Suprapubic skin (tissue), 4 donors: ENCODE results near the gene VAMP2. TPM values are rescaled to one million over a fixed set of nuclear protein-coding genes. Genes with fewer than 3 reads are reported as not detected.
A peak's percentile ranks its signal among the peaks of the same experiment; 100 is the strongest.

Experiments used
- DNase-seq, 2 donors: peaks; one replicate each; pipeline ENCODE4 v3.0.0-alpha.2; 2019; ENCODE audit warnings: low spot score in 2 of 2
- H3K27ac ChIP-seq: fragments of 200-600 bp; sonication (generic); one replicate; pipeline ENCODE4 v1.5.1; 2019
- H3K27me3 ChIP-seq: fragments of 200-600 bp; sonication (generic); one replicate; pipeline ENCODE4 v1.5.1; 2019
- H3K36me3 ChIP-seq: fragments of 200-600 bp; sonication (generic); one replicate; pipeline ENCODE4 v1.5.1; 2019
- H3K4me1 ChIP-seq: fragments of 200-600 bp; sonication (generic); one replicate; pipeline ENCODE4 v1.5.1; 2019
- H3K4me3 ChIP-seq: fragments of 200-600 bp; sonication (generic); one replicate; pipeline ENCODE4 v1.5.1; 2019; ENCODE audit warnings: mild to moderate bottlenecking
- H3K9me3 ChIP-seq: fragments of 200-600 bp; sonication (generic); one replicate; pipeline ENCODE4 v1.5.1; 2019
- CTCF ChIP-seq, 2 donors: fragments of 200-600 bp in 1 of 2; fragments of 450-650 bp in 1 of 2; sonication (generic) in 1 of 2; IDR thresholded peaks; one replicate each; pipeline ENCODE4 v1.5.1; 2016 to 2019; ENCODE audit warnings: antibody characterized with exemption in 2 of 2, mild to moderate bottlenecking in 1 of 2, moderate library complexity in 1 of 2
- EP300 ChIP-seq: sonication (generic); formaldehyde crosslinking; IDR thresholded peaks from one replicate; pipeline ENCODE4 v1.6.1; 2017; ENCODE audit warnings: antibody characterized with exemption
- POLR2A ChIP-seq, 2 donors: fragments of 450-650 bp; IDR thresholded peaks; one replicate each; pipeline ENCODE4 v1.6.1; 2017; ENCODE audit warnings: antibody characterized with exemption in 2 of 2, mild to moderate bottlenecking in 2 of 2, moderate library complexity in 2 of 2
- POLR2AphosphoS5 ChIP-seq, 3 donors: sonication (generic); formaldehyde crosslinking; IDR thresholded peaks; one replicate each; pipeline ENCODE4 v1.6.1; 2017; ENCODE audit warnings: antibody characterized with exemption in 3 of 3
- WGBS: methylation state at CpG from one replicate; pipeline ENCODE4 v1.1.5; 2018; 5-methylcytosine and 5-hydroxymethylcytosine counted together
- total RNA-seq, 4 donors: library from RNA; depleted of rRNA; stranded (reverse); fragments of >200 nt; gene quantifications; one replicate each; pipeline ENCODE4 v1.1.0, GENCODE V29; 2016

Gene VAMP2
- total RNA-seq, 4 donors from 2014 or later: 41.2 to 64.3 (median 52.8) TPM

DNA sequence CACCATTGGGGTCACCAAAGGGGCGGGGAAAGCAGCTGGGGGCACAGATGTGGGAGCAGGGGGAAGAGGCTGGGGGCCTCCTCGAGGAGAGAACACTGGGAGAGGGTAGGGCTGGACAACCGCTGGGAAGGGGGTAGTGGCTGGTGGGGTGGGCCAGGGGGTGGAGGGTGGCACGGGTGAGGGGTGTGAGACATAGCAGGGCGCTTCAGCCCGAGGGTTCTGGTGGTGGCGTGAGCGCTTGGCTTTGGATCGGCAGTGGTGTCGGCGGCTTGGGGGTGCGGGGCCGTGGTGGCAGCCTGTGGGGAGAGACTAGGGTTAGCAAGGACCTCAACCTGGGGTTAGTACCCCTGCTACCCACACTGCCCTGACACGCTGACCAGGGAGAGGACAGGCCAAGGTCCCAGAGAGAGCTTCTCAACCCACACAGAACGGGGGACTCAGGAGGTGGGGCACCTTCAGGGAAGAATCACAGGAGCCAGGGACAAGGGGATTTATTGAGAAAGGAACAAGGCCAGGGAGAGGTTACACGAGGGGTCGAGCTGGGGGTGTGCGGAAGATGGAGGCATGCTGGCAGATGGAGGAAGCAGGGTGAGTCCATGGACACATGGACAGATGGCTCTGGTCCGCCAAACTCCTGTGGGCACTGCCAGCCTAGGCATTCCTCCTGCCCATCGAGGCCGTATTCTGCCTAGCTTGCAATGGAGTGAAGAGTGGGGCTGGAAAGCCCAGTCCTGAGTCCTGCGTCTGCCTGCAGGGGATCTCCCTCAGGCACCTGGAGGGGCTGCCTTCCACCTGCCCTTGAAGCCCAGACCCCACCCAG lies 19.0 kb downstream of the VAMP2 start:
- peak in 1 of 2 donors; percentile 79 for DNase-seq
- WGBS: 89% methylated on average over 21 of the region's 22 CpGs
- no peak overlapping the region for H3K4me3 ChIP-seq
- peaks cover 39% of the 10 kb centered on the region for H3K4me1 ChIP-seq
- no peaks in the 10 kb centered on the region for H3K9me3 ChIP-seq
- TF ChIP-seq EP300 (no peak), CTCF (IDR thresholded peaks at IDR 0.05) (no peak), POLR2A (IDR thresholded peaks at IDR 0.05) (no peak), POLR2AphosphoS5 (IDR thresholded peaks at IDR 0.05) (no peak)
- no peaks in the 10 kb centered on the region for H3K27me3 ChIP-seq
- H3K36me3 ChIP-seq: peaks cover 94% of the 10 kb centered on the region
- H3K27ac ChIP-seq: no peak overlapping the region

DNA sequence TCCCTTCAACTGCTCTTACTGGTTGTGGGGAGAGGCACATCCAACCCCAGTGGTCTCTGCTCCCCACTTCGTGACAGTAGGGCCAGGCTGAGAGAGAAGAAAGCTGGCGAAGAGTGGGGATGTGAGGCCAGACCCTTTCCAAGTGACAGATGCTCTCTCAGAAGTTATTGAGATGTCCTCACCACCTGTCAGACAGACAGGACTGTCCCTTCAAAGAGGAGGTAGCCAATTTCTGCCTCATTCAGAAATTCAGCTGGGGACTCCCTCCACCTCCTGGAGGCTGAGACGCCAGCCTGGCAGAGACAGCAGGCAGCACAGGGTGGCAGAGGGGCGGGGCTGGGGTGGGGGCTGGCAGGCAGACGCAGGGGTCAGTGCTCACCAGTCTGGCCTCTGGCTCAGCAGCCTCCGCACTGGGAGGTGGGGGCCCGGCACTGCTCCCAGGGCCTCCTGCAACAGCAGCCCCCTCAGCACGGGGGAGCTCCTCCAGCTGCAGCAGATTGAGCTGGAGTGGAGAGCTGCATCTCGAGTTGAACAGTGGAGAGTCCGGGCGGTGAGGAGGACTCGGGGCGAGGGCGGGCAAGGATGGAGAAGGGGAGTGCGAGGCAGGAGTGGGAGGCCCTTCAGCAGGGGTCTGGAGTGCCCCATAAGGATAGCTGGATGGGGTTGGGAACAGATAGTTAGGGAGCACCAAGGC lies 19.7 kb downstream of the VAMP2 start:
- Histone ChIP-seq H3K4me1 (peaks cover 37% of the 10 kb centered on the region), H3K4me3 (no peak overlapping the region), H3K36me3 (peaks cover 87% of the 10 kb centered on the region), H3K27me3 (no peaks in the 10 kb centered on the region), H3K9me3 (no peaks in the 10 kb centered on the region), H3K27ac (no peak overlapping the region)
- 85% methylated on average over 11 of the region's 15 CpGs for WGBS
- TF ChIP-seq CTCF (IDR thresholded peaks at IDR 0.05) (no peak), POLR2AphosphoS5 (IDR thresholded peaks at IDR 0.05) (no peak)
- DNase-seq: peak in 1 of 2 donors; percentile 76

DNA sequence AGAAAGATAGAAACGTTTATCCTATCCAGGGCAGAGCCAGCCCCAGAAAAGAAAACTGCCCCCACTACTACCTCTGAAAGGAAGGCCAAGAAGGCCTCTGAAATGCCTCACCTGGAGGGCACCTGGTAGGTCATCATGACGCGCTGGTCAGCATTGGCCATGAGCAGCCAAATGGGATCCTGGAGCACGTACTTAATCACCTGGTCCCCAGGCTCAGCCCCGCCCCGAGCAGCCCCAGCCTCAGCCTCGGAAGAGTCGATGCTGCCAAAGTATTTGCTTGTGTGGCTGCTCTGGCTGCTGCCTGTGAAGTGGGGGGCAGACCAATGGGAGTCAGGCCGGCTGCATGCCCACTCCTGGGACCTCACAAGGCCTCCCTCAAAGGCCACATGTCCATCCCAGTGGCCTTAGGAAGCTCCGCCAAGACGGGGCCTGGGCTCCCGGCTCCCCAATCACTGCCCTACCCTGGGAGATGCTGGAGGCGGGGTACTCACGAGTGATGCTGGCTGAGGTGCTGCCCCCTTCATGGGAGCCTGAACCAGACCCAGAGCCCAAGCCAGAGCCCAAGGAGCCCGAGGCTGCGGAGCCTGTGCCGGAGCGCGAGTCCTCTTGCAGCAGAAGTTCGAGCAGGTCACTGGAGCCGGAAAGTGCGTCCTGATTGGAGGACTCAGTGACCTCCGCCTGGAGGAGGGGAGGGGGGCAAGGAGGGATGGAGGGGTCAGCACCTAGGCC lies 20.4 kb downstream of the VAMP2 start:
- no peak for TF ChIP-seq EP300
- TF ChIP-seq CTCF (IDR thresholded peaks at IDR 0.05): no peak
- no peak for TF ChIP-seq POLR2AphosphoS5 (IDR thresholded peaks at IDR 0.05)
- TF ChIP-seq POLR2A (IDR thresholded peaks at IDR 0.05): no peak
- 78% methylated on average over 7 of the region's 23 CpGs for WGBS
- DNase-seq: peak in 1 of 2 donors; percentile 82
- H3K4me1 ChIP-seq: peaks cover 36% of the 10 kb centered on the region
- H3K9me3 ChIP-seq: no peaks in the 10 kb centered on the region
- no peaks in the 10 kb centered on the region for H3K27me3 ChIP-seq
- peaks cover 80% of the 10 kb centered on the region for H3K36me3 ChIP-seq
- H3K27ac ChIP-seq: no peak overlapping the region
- no peak overlapping the region for H3K4me3 ChIP-seq

DNA sequence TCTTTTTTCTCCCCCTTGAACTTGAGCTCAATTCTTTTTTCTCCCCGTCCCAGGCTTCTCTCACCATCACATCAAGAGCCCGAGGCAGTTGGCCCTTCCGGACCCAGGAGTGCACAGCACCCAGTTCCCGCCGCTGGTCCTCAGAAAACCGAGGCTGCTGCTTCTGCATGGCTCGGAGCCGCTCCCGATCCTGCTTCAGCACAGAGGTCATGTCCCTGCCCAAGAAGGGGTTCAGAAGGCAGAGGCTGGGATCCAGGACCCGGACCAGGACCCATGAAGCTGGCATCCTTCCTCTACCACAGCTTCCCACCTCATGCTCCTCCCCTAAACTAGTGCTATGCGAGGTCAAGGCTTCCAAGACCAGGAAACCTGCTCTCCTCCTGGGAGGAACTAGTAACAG lies 21.0 kb downstream of the VAMP2 start:
- Histone ChIP-seq H3K4me3 (no peak overlapping the region), H3K9me3 (no peaks in the 10 kb centered on the region), H3K4me1 (peaks cover 31% of the 10 kb centered on the region), H3K36me3 (peaks cover 74% of the 10 kb centered on the region), H3K27me3 (no peaks in the 10 kb centered on the region), H3K27ac (no peak overlapping the region)
- TF ChIP-seq EP300 (no peak), POLR2AphosphoS5 (IDR thresholded peaks at IDR 0.05) (no peak)
- 90% methylated on average over 10 of the region's 11 CpGs for WGBS
- DNase-seq: peak in 1 of 2 donors; percentile 72

- Histone ChIP-seq H3K27me3 (no peaks in the 10 kb centered on the region), H3K27ac (no peak overlapping the region), H3K4me1 (peaks cover 31% of the 10 kb centered on the region), H3K36me3 (peaks cover 67% of the 10 kb centered on the region), H3K4me3 (no peak overlapping the region), H3K9me3 (no peaks in the 10 kb centered on the region)
- TF ChIP-seq POLR2A (IDR thresholded peaks at IDR 0.05): no peak
- TF ChIP-seq EP300: no peak
- no peak for TF ChIP-seq POLR2AphosphoS5 (IDR thresholded peaks at IDR 0.05)
- TF ChIP-seq CTCF (IDR thresholded peaks at IDR 0.05): no peak
- WGBS: 95% methylated on average over 5 of the region's 7 CpGs
- peak in 1 of 2 donors; percentile 70 for DNase-seq
Measured at GRCh38 chr17:8141045-8141444, 21.7 kb downstream of the VAMP2 start.
